ENCODE data around the gene AP3M1.

- TF ChIP-seq CTCF (IDR thresholded peaks at IDR 0.05) (no peak), POLR2AphosphoS5 (IDR thresholded peaks at IDR 0.05) (no peak), POLR2A (IDR thresholded peaks at IDR 0.05; ENCODE audit: low read depth) (no peak)
These were observed 72.6 kb downstream of the AP3M1 start for GRCh38 chr10:74078037-74078436.
